Lung (tissue), 12 donors: ENCODE data around the gene IQGAP2. TPM values are rescaled to one million over a fixed set of nuclear protein-coding genes. Genes with fewer than 3 reads are reported as not detected.

Source experiments
- ATAC-seq: fragments of 200-7000 bp; cut with Tn5 transposase; one replicate; pipeline ENCODE4 v1.9.1; 2020; ENCODE audit warnings: moderate number of reproducible peaks; ENCODE audit not compliant: insufficient read depth, low FRiP score
- DNase-seq, 3 donors: peaks; one replicate each; pipeline ENCODE4 v3.0.0-alpha.2; 2013 to 2017
- H3K27ac ChIP-seq, 2 donors: one replicate each; pipeline ENCODE4 v1.5.1; 2013; ENCODE audit warnings: mild to moderate bottlenecking in 2 of 2, moderate library complexity in 2 of 2, control low read depth in 1 of 2, inconsistent platforms in 1 of 2, low read depth in 1 of 2, low read length in 1 of 2
- H3K27me3 ChIP-seq, 3 donors: one replicate each; pipeline ENCODE4 v1.5.1; 2013; ENCODE audit warnings: low read length in 2 of 3; ENCODE audit not compliant: control insufficient read depth in 3 of 3, insufficient read depth in 3 of 3
- H3K36me3 ChIP-seq, 4 donors: one replicate each; pipeline ENCODE4 v1.5.1; 2013; ENCODE audit warnings: low read length in 4 of 4, mild to moderate bottlenecking in 1 of 4, moderate library complexity in 1 of 4; ENCODE audit not compliant: control insufficient read depth in 4 of 4, insufficient read depth in 4 of 4
- H3K4me1 ChIP-seq, 5 donors: one replicate each; pipeline ENCODE4 v1.5.1; 2013; ENCODE audit warnings: low read length in 5 of 5, mild to moderate bottlenecking in 2 of 5, moderate library complexity in 1 of 5; ENCODE audit not compliant: control insufficient read depth in 5 of 5, insufficient read depth in 5 of 5
- H3K4me3 ChIP-seq: one replicate; pipeline ENCODE4 v1.5.1; 2013; ENCODE audit warnings: mild to moderate bottlenecking, control low read depth, moderate library complexity
- H3K9ac ChIP-seq, 2 donors: one replicate each; pipeline ENCODE4 v1.5.1; 2013; ENCODE audit warnings: low read length in 2 of 2, control low read depth in 1 of 2; ENCODE audit not compliant: insufficient read depth in 1 of 2
- H3K9me3 ChIP-seq, 4 donors: one replicate each; pipeline ENCODE4 v1.5.1; 2013; ENCODE audit warnings: low read length in 3 of 4, mild to moderate bottlenecking in 1 of 4, moderate library complexity in 1 of 4; ENCODE audit not compliant: control insufficient read depth in 4 of 4, insufficient read depth in 3 of 4
- CTCF ChIP-seq: IDR thresholded peaks from 2 replicates; pipeline ENCODE4 v1.5.1; 2012; ENCODE audit warnings: mild to moderate bottlenecking; ENCODE audit errors: control extremely low read depth, extremely low read depth
- WGBS, 2 donors: extraction: QIAGEN DNeasy Blood & Tissue Kit; methylation state at CpG; one replicate each; pipeline ENCODE4 v1.1.7; 2013; 5-methylcytosine and 5-hydroxymethylcytosine counted together
- polyA plus RNA-seq, 2 donors: library from polyadenylated mRNA; stranded (reverse); fragments of 200-250 nt; gene quantifications; one replicate each; pipeline ENCODE4 v1.2.1, GENCODE V29; 2013
- total RNA-seq, 2 donors: library from RNA; depleted of rRNA in 1 of 2; stranded (reverse); fragments of >200 nt in 1 of 2; gene quantifications; one replicate each; pipeline ENCODE4 v1.2.1, GENCODE V29; 2014 to 2021
- donor health status: control.
- donor health status: control.
- donor health status: Bipolar disorder and iron deficiency.
- donor health status: healthy.
- donor health status: DM: yes; HTN: yes; CAD: no.

The IQGAP2 gene
- total and polyA plus RNA-seq, 4 donors = 6.0 to 33.6 (median 13.7) TPM

- Histone ChIP-seq H3K4me3 (no peak overlapping the region), H3K9me3 (peaks cover 0 to 1% (median 0%) of the 10 kb centered on the region in 4 donors), H3K27me3 (no peaks in the 10 kb centered on the region), H3K36me3 (no peaks in the 10 kb centered on the region), H3K27ac (no peak overlapping the region), H3K9ac (no peak overlapping the region), H3K4me1 (peaks cover 0 to 44% (median 23%) of the 10 kb centered on the region in 5 donors)
- TF ChIP-seq CTCF = no peak
- WGBS, 2 donors = 64 to 78% methylated on average over 4 of the region's 4 CpGs
- DNase-seq (no peak), ATAC-seq (no peak)
Observed at GRCh38 chr5:76545184-76545583, 142.1 kb downstream of the IQGAP2 start.

- H3K4me1 ChIP-seq = peaks cover 0 to 41% (median 20%) of the 10 kb centered on the region in 5 donors
- no peaks in the 10 kb centered on the region for H3K36me3 ChIP-seq
- H3K27me3 ChIP-seq = no peaks in the 10 kb centered on the region
- WGBS, 2 donors = 49 to 68% methylated on average over 8 of the region's 8 CpGs
- no peak for TF ChIP-seq CTCF
- ATAC-seq (no peak), DNase-seq (no peak)
- H3K27ac ChIP-seq = peak overlapping the region in 1 of 2 donors; percentile 28
- H3K9me3 ChIP-seq = peaks cover 0 to 1% (median 0%) of the 10 kb centered on the region in 4 donors
- no peak overlapping the region for H3K9ac ChIP-seq
- no peak overlapping the region for H3K4me3 ChIP-seq
Observed at GRCh38 chr5:76546497-76547102, 143.5 kb downstream of the IQGAP2 start.

GRCh38 chr5:76547242-76547890 lies 144.3 kb downstream of the IQGAP2 start:
- no peaks in the 10 kb centered on the region for H3K27me3 ChIP-seq
- H3K27ac ChIP-seq = peak overlapping the region in 1 of 2 donors; percentile 84
- H3K9me3 ChIP-seq = peaks cover 0 to 1% (median 0%) of the 10 kb centered on the region in 4 donors
- no peak overlapping the region for H3K4me3 ChIP-seq
- peaks cover 0 to 39% (median 20%) of the 10 kb centered on the region in 5 donors for H3K4me1 ChIP-seq
- TF ChIP-seq CTCF = no peak
- WGBS, 2 donors = 12% methylated on average over 4 of the region's 4 CpGs
- ATAC-seq (peak; percentile 53), DNase-seq (peak in 2 of 3 donors; percentile 42 to 52)
- H3K36me3 ChIP-seq = no peaks in the 10 kb centered on the region
- no peak overlapping the region for H3K9ac ChIP-seq
